Neural cell (in vitro differentiated cells): ENCODE data around the gene ADCY5.

Experiments used
- EP300 ChIP-seq: fragments of 450-650 bp; conservative IDR thresholded peaks from 2 replicates; pipeline ENCODE4 v1.6.1; 2014; ENCODE audit warnings: antibody characterized with exemption, mild to moderate bottlenecking, moderate library complexity; ENCODE audit not compliant: poor library complexity, severe bottlenecking
- EZH2 ChIP-seq: fragments of 200-600, 300-800 bp; shearing (Covaris generic), sonication (generic); IDR thresholded peaks from 2 replicates; pipeline ENCODE4 v1.6.1; 2014; ENCODE audit warnings: antibody characterized with exemption, low read length, borderline replicate concordance, mild to moderate bottlenecking; ENCODE audit not compliant: insufficient read depth, poor library complexity, severe bottlenecking
- POLR2AphosphoS5 ChIP-seq: IDR thresholded peaks from 2 replicates; pipeline ENCODE4 v1.6.1; 2012
- RAD21 ChIP-seq: fragments of 450-650 bp; conservative IDR thresholded peaks from 2 replicates; pipeline ENCODE4 v1.6.1; 2014; ENCODE audit warnings: antibody characterized with exemption, mild to moderate bottlenecking, moderate library complexity
- REST ChIP-seq: IDR thresholded peaks from 2 replicates; pipeline ENCODE4 v1.6.1; 2012; ENCODE audit warnings: borderline replicate concordance
- SMC3 ChIP-seq: fragments of 450-650 bp; conservative IDR thresholded peaks from 2 replicates; pipeline ENCODE4 v1.6.1; 2014; ENCODE audit warnings: antibody characterized with exemption, mild to moderate bottlenecking, moderate library complexity; ENCODE audit not compliant: poor library complexity
- TAF1 ChIP-seq: IDR thresholded peaks from 2 replicates; pipeline ENCODE4 v1.6.1; 2012; ENCODE audit warnings: low read depth
- TF ChIP-seq, protein P1 (sequence below): fragments of 450-650 bp; IDR thresholded peaks from 2 replicates; pipeline ENCODE4 v1.5.1; 2014; ENCODE audit warnings: antibody characterized with exemption, mild to moderate bottlenecking, moderate library complexity; ENCODE audit not compliant: poor library complexity, severe bottlenecking

GRCh38 chr3:123385981-123386380 is 62.9 kb downstream of the ADCY5 start:
- no peak for TF ChIP-seq POLR2AphosphoS5
- TF ChIP-seq REST, result no peak
- TF ChIP-seq, protein P1, sequence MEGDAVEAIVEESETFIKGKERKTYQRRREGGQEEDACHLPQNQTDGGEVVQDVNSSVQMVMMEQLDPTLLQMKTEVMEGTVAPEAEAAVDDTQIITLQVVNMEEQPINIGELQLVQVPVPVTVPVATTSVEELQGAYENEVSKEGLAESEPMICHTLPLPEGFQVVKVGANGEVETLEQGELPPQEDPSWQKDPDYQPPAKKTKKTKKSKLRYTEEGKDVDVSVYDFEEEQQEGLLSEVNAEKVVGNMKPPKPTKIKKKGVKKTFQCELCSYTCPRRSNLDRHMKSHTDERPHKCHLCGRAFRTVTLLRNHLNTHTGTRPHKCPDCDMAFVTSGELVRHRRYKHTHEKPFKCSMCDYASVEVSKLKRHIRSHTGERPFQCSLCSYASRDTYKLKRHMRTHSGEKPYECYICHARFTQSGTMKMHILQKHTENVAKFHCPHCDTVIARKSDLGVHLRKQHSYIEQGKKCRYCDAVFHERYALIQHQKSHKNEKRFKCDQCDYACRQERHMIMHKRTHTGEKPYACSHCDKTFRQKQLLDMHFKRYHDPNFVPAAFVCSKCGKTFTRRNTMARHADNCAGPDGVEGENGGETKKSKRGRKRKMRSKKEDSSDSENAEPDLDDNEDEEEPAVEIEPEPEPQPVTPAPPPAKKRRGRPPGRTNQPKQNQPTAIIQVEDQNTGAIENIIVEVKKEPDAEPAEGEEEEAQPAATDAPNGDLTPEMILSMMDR, result no peak
- no peak for TF ChIP-seq EZH2
- TF ChIP-seq TAF1, result no peak
- TF ChIP-seq EP300, result no peak
- TF ChIP-seq SMC3, result no peak
- no peak for TF ChIP-seq RAD21
